Activated effector memory CD4-positive, alpha-beta T cell treated with Interleukin-2 at 50 U/mL for 16 hours (primary cell): ENCODE measurements around the gene FUZ.
A peak's percentile ranks its signal among the peaks of the same experiment; 100 is the strongest.
"Not testable (repeated sequence)": the region's sequence is repeated elsewhere in the genome, so short reads cannot be mapped to it uniquely, and the experiment has no call there.

Source experiments
- DNase-seq: peaks from one replicate; pipeline ENCODE4 v3.0.0-alpha.2; 2020

Gene FUZ

DNA sequence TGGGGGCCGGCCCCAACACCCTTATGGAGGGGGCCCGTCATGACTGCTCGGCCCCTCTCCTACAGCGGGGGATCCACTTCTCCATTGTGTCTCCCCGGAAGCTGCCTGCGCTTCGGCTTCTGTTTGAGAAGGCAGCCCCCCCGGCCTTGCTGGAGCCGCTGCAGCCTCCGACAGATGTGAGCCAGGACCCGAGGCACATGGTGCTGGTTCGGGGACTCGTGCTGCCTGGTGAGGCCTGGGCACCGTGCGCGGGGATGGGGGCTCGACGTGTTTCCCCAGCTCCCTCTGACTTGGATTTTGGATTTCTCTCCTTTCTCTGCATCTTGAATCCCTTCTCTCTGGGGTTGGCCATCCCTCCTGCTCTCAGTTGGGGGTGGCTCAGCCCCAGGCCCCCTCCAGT is 16.6 kb upstream of the FUZ start:
- DNase-seq = no peak

DNA sequence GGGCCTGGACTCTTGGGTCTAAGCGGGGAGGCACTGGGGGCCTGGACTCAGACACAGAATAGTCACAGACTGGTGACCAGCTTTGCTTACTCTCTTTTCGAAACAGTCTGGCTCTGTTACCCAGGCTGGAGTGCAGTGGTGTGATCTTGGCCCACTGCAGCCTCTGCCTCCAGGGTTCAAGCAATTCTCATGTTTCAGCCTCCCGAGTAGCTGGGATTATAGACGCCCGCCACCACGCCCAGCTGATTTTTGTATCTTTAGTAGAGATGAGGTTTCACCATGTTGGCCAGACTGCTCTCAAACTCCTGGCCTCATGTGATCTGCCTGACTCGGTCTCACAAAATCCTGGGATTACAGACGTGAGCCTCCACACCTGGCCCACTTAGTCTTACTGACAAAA is 16.1 kb upstream of the FUZ start:
- no peak for DNase-seq

- DNase-seq = no peak
These were observed 13.9 kb upstream of the FUZ start for GRCh38 chr19:49827034-49827433.

GRCh38 chr19:49824662-49825061 is 11.6 kb upstream of the FUZ start:
- DNase-seq = no peak

- DNase-seq = no peak
These were observed 10.4 kb upstream of the FUZ start for GRCh38 chr19:49823472-49823871.

GRCh38 chr19:49820125-49820524 is 7.0 kb upstream of the FUZ start:
- DNase-seq = no peak

- not testable (repeated sequence) for DNase-seq
These were observed 6.5 kb upstream of the FUZ start for GRCh38 chr19:49819452-49820115.

DNA sequence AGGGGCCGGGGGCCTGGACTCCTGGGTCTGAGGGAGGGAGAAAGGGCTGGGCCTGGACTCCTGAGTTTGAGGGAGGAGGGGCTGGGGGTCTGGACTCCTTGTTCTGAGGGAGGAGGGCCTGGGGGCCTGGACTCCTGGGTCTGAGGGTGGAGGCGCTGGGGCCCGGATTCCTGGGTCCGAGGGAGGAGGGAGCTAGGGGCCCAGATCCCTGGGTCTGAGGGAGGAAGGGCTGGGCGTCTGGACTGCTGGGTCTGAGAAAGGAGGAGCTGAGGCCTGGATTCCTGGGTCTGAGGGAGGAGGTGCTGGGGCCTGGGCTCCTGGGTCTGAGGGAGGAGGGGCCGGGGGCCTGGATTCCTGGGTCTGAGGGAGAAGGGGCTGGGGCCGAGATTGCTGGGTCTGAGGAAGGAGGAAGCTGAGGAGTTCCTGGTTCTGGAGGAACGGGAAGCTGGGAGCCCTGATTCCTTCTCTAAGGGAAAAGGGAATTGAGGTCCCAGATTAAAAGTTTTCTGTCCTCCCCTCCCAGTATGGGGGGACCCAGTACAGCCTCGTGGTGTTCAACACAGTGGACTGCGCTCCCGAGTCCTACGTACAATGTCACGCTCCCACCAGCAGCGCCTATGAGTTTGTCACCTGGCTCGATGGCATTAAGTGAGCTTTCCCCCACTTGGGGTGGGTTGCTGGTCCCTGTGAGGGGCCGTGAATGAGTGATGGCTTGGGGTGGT is 5.7 kb upstream of the FUZ start:
- DNase-seq = no peak

- DNase-seq = peak; percentile 85
These were observed 5.0 kb upstream of the FUZ start, which contains the start of gene MED25 for GRCh38 chr19:49817964-49818648. TSS of gene MED25 (plus strand) at chr19:49818289. CDS start at chr19:49818342, 53 bp downstream.

DNA sequence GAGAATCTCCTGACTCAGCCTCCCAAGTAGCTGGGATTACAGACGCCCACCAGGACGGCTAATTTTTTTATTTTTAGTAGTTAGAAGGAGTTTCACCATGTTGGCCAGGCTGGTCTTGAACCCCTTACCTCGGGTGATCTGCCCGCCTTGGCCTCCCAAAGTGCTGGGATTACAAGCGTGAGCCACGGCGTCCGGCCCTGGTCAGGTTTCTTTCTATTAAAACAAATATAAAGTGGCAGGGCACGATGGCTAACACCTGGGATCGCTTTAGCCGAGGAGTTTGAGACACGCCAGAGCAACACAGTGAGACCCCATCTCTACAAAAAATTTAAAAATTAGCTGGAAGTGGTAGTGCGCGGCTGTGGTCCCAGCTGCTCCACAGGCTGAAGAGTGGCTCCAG is 3.5 kb upstream of the FUZ start:
- no peak for DNase-seq

GRCh38 chr19:49814010-49814409 is 918 bp upstream of the FUZ start:
- DNase-seq = no peak

- no peak for DNase-seq
These were observed 568 bp downstream of the FUZ start for GRCh38 chr19:49812452-49812996.

GRCh38 chr19:49811328-49811727 is 1.8 kb downstream of the FUZ start:
- no peak for DNase-seq

DNA sequence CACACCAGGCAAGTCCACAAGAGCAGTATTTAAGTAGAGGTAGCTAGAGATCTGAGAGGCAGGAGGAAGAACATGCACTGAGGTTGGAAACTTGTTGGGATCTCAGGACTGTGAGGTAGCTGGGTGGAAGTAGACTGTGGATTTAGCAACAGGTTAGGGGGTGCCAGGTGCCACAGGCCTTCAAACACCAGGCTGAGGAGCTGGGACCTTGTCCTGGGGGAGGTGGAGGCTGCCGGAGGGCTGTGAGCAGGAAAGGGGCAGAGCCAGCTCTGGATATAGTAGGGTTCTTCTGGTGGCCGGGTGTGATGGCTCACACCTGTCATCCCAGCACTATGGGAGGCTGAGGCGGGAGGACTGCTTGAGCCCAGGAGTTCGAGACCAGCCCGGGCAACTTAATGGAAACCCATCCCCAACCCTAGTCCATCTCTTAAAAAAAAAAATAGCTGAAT is 3.1 kb downstream of the FUZ start:
- DNase-seq = no peak

DNA sequence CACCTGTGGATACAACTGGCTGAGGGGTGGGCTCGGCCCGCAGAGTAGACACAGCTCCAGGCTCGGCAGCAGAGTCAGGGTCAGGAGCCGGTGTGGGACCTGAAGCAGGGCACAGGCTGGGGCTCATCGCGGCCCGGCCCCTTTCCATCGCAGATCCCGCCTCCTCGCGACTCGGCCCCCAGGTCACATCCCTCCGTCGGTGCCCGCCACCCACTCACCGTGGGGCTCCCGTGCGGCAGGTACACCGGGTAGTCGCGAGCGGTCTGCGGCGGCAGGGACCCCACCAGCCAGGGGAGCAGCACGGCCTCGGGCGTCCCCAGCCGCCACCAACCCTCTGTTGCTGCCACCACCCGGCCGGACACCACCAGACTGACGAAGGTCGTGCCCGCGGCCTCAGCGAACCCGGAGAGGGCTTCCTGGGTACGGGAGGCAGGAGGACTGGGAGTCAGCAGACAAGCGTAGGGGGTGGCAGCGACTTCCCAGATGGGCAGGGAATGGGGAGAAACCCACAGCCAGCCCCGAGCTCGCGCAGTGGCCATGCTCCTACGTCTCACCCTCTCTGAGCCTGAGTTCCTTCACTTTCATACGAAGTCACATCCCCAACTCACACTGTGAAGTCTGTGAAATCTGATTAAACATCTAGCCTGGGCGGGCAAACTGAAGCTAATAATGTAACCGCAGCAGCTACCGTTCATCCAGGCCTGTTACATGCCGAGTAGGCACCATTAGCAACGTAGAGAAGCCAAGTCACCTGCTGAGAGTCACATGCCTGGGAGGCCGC is 3.7 kb downstream of the FUZ start:
- DNase-seq = peak; percentile 29

DNA sequence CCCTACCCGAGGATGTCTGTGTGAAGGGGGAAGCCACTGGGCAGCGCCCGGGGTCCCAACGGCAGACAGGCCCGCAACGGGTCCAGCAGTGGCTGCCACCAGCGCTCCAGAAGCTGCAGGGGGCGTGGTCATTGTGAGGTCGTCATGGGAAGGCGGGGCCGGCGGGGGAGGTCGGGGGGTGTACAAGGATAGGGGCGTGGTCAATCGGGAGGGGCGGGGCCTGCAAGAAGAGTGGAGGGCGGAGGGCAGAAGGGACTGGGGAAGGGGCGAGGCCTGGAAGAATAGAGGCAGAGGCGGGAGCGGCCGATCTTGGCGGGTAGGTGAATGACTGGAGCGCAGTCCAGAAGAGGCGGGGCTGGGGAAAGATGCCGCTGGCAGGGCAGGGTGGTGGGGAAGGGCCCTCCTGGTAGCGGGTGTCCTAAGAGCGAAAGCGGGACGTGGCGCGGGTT is 4.4 kb downstream of the FUZ start:
- DNase-seq = peak; percentile 65

DNA sequence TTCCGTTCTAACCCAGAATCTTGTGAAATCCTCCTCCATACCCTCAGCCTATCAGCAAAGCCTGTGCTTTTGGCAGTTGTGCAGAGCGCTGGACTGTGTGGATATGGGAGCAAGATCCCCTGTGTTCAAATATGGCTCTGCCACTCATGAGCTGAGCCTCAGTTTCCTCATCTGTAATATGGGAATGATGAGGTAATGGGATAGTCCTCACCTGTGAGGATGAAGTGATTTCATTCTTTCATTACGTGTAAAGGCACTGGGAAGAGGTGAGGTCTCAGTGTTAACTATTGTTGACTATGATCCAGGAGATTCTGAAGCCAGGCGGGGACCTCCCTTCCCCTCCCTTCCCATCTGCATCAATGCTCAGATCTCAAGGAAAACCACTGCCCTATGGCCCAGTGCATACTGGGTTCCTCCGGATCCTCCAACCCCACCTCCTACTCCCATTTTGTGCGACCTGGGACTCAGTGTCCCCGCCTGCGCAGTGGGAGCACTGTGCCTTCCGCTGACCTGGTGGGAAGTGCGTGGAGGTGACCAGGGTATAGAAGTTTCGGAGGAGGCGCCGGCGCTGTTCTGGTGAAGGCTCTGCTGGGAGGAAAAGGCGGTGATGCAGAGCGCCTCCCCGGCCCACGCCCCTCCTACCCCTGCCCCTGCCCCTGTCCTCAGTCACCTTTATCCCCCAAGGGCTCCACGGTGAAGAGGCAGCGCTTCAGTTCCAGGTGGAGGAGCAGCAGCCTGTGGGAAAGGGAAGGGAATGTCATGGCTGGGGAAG is 5.0 kb downstream of the FUZ start:
- no peak for DNase-seq

DNA sequence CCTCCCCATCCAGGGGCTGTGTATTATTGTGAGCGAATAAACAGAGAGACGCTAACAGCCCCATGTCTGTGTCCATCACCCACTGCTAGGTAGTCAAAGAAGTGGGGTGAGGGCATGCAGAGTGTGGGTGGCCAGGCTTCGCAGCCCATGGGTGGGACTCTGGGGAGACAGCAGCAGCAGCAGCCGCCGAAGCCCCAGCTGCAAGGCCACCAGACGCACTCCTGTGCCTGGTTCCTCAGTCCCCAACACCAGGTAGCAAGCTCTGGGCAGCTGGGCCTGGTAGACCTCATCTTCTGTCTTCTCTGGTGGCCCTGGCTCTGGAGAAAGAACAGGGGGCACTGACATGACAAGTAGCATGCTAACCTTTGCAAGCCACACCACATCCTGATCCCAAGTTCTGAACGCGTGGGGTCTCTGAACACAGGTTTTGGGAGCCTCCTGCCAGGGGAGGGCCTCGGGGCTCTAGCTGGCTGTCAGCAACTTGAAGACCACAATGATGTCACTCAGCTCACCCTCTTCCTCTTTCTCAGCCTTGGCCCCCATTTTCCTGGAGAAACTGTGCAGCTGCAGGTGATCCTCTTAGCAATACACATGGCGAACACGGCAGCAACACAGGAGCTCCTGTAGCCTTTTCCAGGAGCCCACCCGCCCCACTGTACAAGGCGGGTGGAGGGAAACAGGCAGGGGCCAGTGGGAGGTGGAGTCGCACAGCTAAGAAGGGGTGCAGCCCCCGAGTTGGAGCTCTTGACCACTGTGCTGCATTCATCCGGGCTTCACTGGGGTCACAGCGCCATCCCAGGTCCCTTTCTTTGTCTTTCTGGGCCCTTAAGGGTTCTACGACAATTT is 5.8 kb downstream of the FUZ start:
- DNase-seq = no peak

DNA sequence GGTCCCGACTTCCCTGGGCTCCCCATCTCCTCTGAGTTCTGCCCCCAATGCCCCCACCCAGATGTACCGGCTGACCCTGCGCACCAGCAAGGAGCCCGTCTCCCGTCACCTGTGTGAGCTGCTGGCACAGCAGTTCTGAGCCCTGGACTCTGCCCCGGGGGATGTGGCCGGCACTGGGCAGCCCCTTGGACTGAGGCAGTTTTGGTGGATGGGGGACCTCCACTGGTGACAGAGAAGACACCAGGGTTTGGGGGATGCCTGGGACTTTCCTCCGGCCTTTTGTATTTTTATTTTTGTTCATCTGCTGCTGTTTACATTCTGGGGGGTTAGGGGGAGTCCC is 6.5 kb downstream of the FUZ start:
- no peak for DNase-seq

GRCh38 chr19:49805822-49806619 is 7.1 kb downstream of the FUZ start:
- DNase-seq = no peak
